Parathyroid adenoma (tissue), 2 donors: ENCODE results near the gene FAM219B.

Source experiments
- H2AFZ ChIP-seq: fragments of 300-600 bp; sonication (generic); one replicate; pipeline ENCODE4 v1.7.0; 2017; ENCODE audit warnings: antibody characterized with exemption, mild to moderate bottlenecking
- H3K27ac ChIP-seq: fragments of 300-600 bp; sonication (generic); one replicate; pipeline ENCODE4 v1.7.0; 2017
- H3K27me3 ChIP-seq: fragments of 300-600 bp; sonication (generic); one replicate; pipeline ENCODE4 v1.7.0; 2017; ENCODE audit warnings: low read length; ENCODE audit not compliant: control insufficient read depth, insufficient read depth
- H3K36me3 ChIP-seq: fragments of 300-600 bp; sonication (generic); one replicate; pipeline ENCODE4 v1.7.0; 2017; ENCODE audit warnings: low read length; ENCODE audit not compliant: control insufficient read depth, insufficient read depth
- H3K4me1 ChIP-seq: fragments of 300-600 bp; sonication (generic); one replicate; pipeline ENCODE4 v1.7.0; 2017; ENCODE audit warnings: control low read depth
- H3K4me2 ChIP-seq: fragments of 300-600 bp; sonication (generic); one replicate; pipeline ENCODE4 v1.7.0; 2017; ENCODE audit warnings: low read length
- H3K4me3 ChIP-seq: fragments of 300-600 bp; sonication (generic); one replicate; pipeline ENCODE4 v1.7.0; 2017; ENCODE audit warnings: low read depth, low read length
- H3K79me2 ChIP-seq: fragments of 300-600 bp; sonication (generic); one replicate; pipeline ENCODE4 v1.7.0; 2017; ENCODE audit warnings: control low read depth
- H3K9ac ChIP-seq: fragments of 300-600 bp; sonication (generic); one replicate; pipeline ENCODE4 v1.7.0; 2017; ENCODE audit warnings: mild to moderate bottlenecking
- H3K9me3 ChIP-seq: fragments of 300-600 bp; sonication (generic); one replicate; pipeline ENCODE4 v1.7.0; 2017; ENCODE audit warnings: low read length; ENCODE audit not compliant: control insufficient read depth
- CTCF ChIP-seq: fragments of 300-600 bp; sonication (generic); IDR thresholded peaks from one replicate; pipeline ENCODE4 v1.7.0; 2017; ENCODE audit warnings: antibody characterized with exemption, mild to moderate bottlenecking
- donor health status: primary hyperparathyroidism.

FAM219B gene

GRCh38 chr15:74863239-74864056 lies 43.2 kb downstream of the FAM219B start:
- Histone ChIP-seq H3K27ac (no peak overlapping the region), H3K36me3 (no peaks in the 10 kb centered on the region), H3K4me2 (no peak overlapping the region), H3K9me3 (no peaks in the 10 kb centered on the region), H3K79me2 (peaks cover 33% of the 10 kb centered on the region), H3K27me3 (no peaks in the 10 kb centered on the region), H3K4me3 (no peak overlapping the region), H3K4me1 (peaks cover 7% of the 10 kb centered on the region), H3K9ac (no peak overlapping the region), H2AFZ (no peak overlapping the region)
- no peak for TF ChIP-seq CTCF

- peaks cover 3% of the 10 kb centered on the region for H3K79me2 ChIP-seq
- H3K36me3 ChIP-seq = no peaks in the 10 kb centered on the region
- H3K27me3 ChIP-seq = no peaks in the 10 kb centered on the region
- TF ChIP-seq CTCF = no peak
- H3K9me3 ChIP-seq = no peaks in the 10 kb centered on the region
- no peak overlapping the region for H3K9ac ChIP-seq
- H3K27ac ChIP-seq = peak overlapping the region; percentile 84
- H3K4me2 ChIP-seq = peak overlapping the region; percentile 23
- H2AFZ ChIP-seq = no peak overlapping the region
- H3K4me1 ChIP-seq = peaks cover 21% of the 10 kb centered on the region
- no peak overlapping the region for H3K4me3 ChIP-seq
These were observed 48.3 kb downstream of the FAM219B start for GRCh38 chr15:74858369-74858740.

GRCh38 chr15:74857671-74858368 lies 48.8 kb downstream of the FAM219B start:
- H3K4me3 ChIP-seq = no peak overlapping the region
- peak overlapping the region; percentile 84 for H3K27ac ChIP-seq
- H2AFZ ChIP-seq = no peak overlapping the region
- peaks cover 3% of the 10 kb centered on the region for H3K79me2 ChIP-seq
- no peaks in the 10 kb centered on the region for H3K27me3 ChIP-seq
- H3K9me3 ChIP-seq = no peaks in the 10 kb centered on the region
- no peak overlapping the region for H3K9ac ChIP-seq
- H3K4me2 ChIP-seq = peak overlapping the region; percentile 23
- H3K36me3 ChIP-seq = no peaks in the 10 kb centered on the region
- no peak for TF ChIP-seq CTCF
- peaks cover 21% of the 10 kb centered on the region for H3K4me1 ChIP-seq

GRCh38 chr15:74857082-74857655 lies 49.5 kb downstream of the FAM219B start:
- Histone ChIP-seq H2AFZ (no peak overlapping the region), H3K79me2 (peaks cover 3% of the 10 kb centered on the region), H3K4me1 (peaks cover 21% of the 10 kb centered on the region), H3K36me3 (no peaks in the 10 kb centered on the region), H3K27me3 (no peaks in the 10 kb centered on the region), H3K9me3 (no peaks in the 10 kb centered on the region), H3K4me3 (peak overlapping the region; percentile 3), H3K4me2 (peak overlapping the region; percentile 26), H3K9ac (no peak overlapping the region), H3K27ac (peak overlapping the region; percentile 84)
- TF ChIP-seq CTCF = no peak
